COR-L47 (cell line): ENCODE results near the gene RFC3.

Source experiments
- DNase-seq: peaks from one replicate; lab custom pipeline; 2025; lab: John Stamatoyannopoulos, UW

RFC3 gene

GRCh38 chr13:33868343-33868994, 50.5 kb downstream of the RFC3 start:
- no peak for DNase-seq

GRCh38 chr13:33869005-33869404, 51.1 kb downstream of the RFC3 start:
- no peak for DNase-seq

GRCh38 chr13:33870046-33870668, 52.2 kb downstream of the RFC3 start:
- peak; percentile 82 for DNase-seq

GRCh38 chr13:33871207-33872004, 53.5 kb downstream of the RFC3 start:
- DNase-seq: no peak

GRCh38 chr13:33872005-33872351, 54.0 kb downstream of the RFC3 start:
- DNase-seq: no peak

GRCh38 chr13:33873251-33873908, 55.4 kb downstream of the RFC3 start:
- DNase-seq: no peak

- no peak for DNase-seq
Observed at GRCh38 chr13:33874871-33875270, 56.9 kb downstream of the RFC3 start.

GRCh38 chr13:33875618-33876401, 57.9 kb downstream of the RFC3 start:
- no peak for DNase-seq

GRCh38 chr13:33876716-33877394, 58.9 kb downstream of the RFC3 start:
- DNase-seq: no peak

GRCh38 chr13:33879118-33879517, 61.2 kb downstream of the RFC3 start:
- no peak for DNase-seq

- DNase-seq: no peak
Observed at GRCh38 chr13:33882804-33883203, 64.9 kb downstream of the RFC3 start.

GRCh38 chr13:33884531-33885220, 66.7 kb downstream of the RFC3 start:
- no peak for DNase-seq
